ENCODE results near the gene SDF4.

DNA sequence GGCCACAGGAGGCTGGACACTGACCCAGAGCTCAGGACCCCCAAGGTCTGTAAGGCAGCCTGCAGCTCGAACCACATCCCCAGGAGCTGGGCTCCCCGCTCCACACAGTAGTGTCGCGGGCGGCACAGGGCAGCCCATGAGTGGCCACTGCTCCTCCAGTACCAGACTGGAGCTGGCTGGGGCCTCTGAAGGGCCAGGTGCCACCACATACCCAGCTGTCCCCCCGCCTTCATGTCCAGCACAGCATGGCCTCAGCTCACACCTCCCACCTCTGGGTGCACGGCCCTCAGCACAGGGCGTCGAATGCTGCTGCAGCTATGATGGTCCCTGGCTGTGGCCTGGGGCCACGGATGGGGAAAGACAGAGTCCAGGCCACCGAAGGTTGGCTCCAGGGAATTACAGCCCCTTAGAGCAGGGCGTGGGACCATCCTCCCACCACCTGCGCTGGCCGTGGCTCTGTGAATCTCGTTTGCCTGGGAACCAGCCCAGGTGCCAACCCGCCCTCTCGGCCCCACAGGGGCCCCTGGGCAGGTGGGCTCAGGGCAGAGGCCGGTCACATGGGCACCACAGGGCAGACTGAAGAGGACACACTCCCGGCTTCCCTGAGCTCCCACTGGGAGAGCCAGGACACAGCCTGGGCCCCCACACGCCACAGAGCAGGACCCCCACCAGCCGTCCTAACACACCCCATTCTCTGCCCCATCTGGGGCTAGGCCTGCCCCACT, 15.8 kb downstream of the SDF4 start:
- no peak for TF ChIP-seq POLR2A (IDR thresholded peaks at IDR 0.05)
- TF ChIP-seq, protein P1, sequence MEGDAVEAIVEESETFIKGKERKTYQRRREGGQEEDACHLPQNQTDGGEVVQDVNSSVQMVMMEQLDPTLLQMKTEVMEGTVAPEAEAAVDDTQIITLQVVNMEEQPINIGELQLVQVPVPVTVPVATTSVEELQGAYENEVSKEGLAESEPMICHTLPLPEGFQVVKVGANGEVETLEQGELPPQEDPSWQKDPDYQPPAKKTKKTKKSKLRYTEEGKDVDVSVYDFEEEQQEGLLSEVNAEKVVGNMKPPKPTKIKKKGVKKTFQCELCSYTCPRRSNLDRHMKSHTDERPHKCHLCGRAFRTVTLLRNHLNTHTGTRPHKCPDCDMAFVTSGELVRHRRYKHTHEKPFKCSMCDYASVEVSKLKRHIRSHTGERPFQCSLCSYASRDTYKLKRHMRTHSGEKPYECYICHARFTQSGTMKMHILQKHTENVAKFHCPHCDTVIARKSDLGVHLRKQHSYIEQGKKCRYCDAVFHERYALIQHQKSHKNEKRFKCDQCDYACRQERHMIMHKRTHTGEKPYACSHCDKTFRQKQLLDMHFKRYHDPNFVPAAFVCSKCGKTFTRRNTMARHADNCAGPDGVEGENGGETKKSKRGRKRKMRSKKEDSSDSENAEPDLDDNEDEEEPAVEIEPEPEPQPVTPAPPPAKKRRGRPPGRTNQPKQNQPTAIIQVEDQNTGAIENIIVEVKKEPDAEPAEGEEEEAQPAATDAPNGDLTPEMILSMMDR (IDR thresholded peaks at IDR 0.05) = no peak
